MCF 10A (cell line): ENCODE data around the gene GLTP. TPM values are rescaled to one million over a fixed set of nuclear protein-coding genes. Genes with fewer than 3 reads are reported as not detected.
"Not testable (repeated sequence)": the region's sequence is repeated elsewhere in the genome, so short reads cannot be mapped to it uniquely, and the experiment has no call there.

ENCODE experiments used
- BruUV-seq: library from RNA; stranded (reverse); fragments of 400-500 nt; replicated peaks from 2 replicates; lab custom pipeline; 2021; lab: Mats Ljungman, UMichigan
- CTCF ChIA-PET: fragments of 300-600 bp; sonication (Branson Sonifier 250); formaldehyde crosslinking; extraction: SDS; loops from one replicate; lab custom pipeline; 2021; ENCODE audit warnings: antibody characterized with exemption, inconsistent platforms; lab: Yijun Ruan, JAX
- POLR2A ChIA-PET: fragments of 300-600, 350-650 bp; sonication (Branson Sonifier 250); formaldehyde crosslinking; extraction: SDS; loops from one replicate; lab custom pipeline; 2020; ENCODE audit warnings: antibody characterized with exemption, inconsistent platforms; lab: Yijun Ruan, JAX
- DNase-seq: peaks from one replicate; pipeline ENCODE4 v3.0.0-alpha.2; 2018; ENCODE audit not compliant: unreplicated experiment
- H3K27ac Mint-ChIP-seq: one replicate; pipeline ENCODE4 v1.8.0; 2022; ENCODE audit warnings: mild to moderate bottlenecking, low read depth, mixed read lengths; ENCODE audit not compliant: unreplicated experiment
- H3K27me3 Mint-ChIP-seq: one replicate; pipeline ENCODE4 v1.8.0; 2022; ENCODE audit warnings: mixed read lengths; ENCODE audit not compliant: insufficient read depth, unreplicated experiment
- H3K36me3 Mint-ChIP-seq: one replicate; pipeline ENCODE4 v1.8.0; 2022; ENCODE audit warnings: mild to moderate bottlenecking, moderate library complexity, mixed read lengths; ENCODE audit not compliant: insufficient read depth, unreplicated experiment
- H3K4me1 Mint-ChIP-seq: one replicate; pipeline ENCODE4 v1.8.0; 2022; ENCODE audit warnings: mixed read lengths; ENCODE audit not compliant: insufficient read depth, unreplicated experiment
- H3K4me3 Mint-ChIP-seq: one replicate; pipeline ENCODE4 v1.8.0; 2022; ENCODE audit warnings: mild to moderate bottlenecking, moderate library complexity, mixed read lengths; ENCODE audit not compliant: unreplicated experiment
- H3K9me3 Mint-ChIP-seq: one replicate; pipeline ENCODE4 v1.8.0; 2022; ENCODE audit warnings: mixed read lengths; ENCODE audit not compliant: unreplicated experiment
- CTCF ChIP-seq: fragments of 200-600 bp; IDR thresholded peaks from one replicate; pipeline ENCODE4 v1.8.0; 2022; ENCODE audit warnings: antibody characterized with exemption, mild to moderate bottlenecking; ENCODE audit not compliant: unreplicated experiment
- intact Hi-C: fragments of 100-400 bp; cut with micrococcal nuclease; formaldehyde crosslinking; loops from 2 replicates; pipeline ENCODE4 v1.14.1; 2022
- total RNA-seq: library from RNA; stranded (reverse); gene quantifications from 2 replicates; pipeline ENCODE4 v1.2.3, GENCODE V29; 2022

GLTP gene
- total RNA-seq, 1 experiment from 2014 or later = 37.2 TPM

- intact Hi-C loops = no loop called here
- ChIA-PET CTCF (interaction anchor here (0.7 to 4.4 kb wide), 5 partner anchors 11 to 345 kb away, joined by 3 to 37 read pairs (median 3); no protein-coding TSS in a partner anchor), POLR2A (interaction anchor here (0.6 kb wide), 1 partner anchor 137 kb away, joined by 3 read pairs; no protein-coding TSS in a partner anchor)
- H3K36me3 Mint-ChIP-seq = no peaks in the 10 kb centered on the region
- peaks cover 5% of the 10 kb centered on the region for H3K4me1 Mint-ChIP-seq
- no peaks in the 10 kb centered on the region for H3K27me3 Mint-ChIP-seq
- peak; percentile 35 for DNase-seq
- no peak for TF ChIP-seq CTCF
- no peak overlapping the region for H3K4me3 Mint-ChIP-seq
- no peaks in the 10 kb centered on the region for H3K9me3 Mint-ChIP-seq
- H3K27ac Mint-ChIP-seq = no peak overlapping the region
- no TSS peak for BruUV-seq
Measured at GRCh38 chr12:109863847-109864712, 16.3 kb downstream of the GLTP start.

GRCh38 chr12:109862491-109862890 lies 17.9 kb downstream of the GLTP start:
- ChIA-PET POLR2A (interaction anchor here (0.6 kb wide), 1 partner anchor 1106 kb away, joined by 4 read pairs; no protein-coding TSS in a partner anchor), CTCF (interaction anchor here (1.3 to 4.4 kb wide), 2 partner anchors 10 to 59 kb away, joined by 3 to 37 read pairs; no protein-coding TSS in a partner anchor)
- DNase-seq, H3K36me3 Mint-ChIP-seq, BruUV-seq, H3K27ac Mint-ChIP-seq, H3K4me3 Mint-ChIP-seq, intact Hi-C loops, H3K9me3 Mint-ChIP-seq, H3K4me1 Mint-ChIP-seq, H3K27me3 Mint-ChIP-seq: not testable (repeated sequence)

DNA sequence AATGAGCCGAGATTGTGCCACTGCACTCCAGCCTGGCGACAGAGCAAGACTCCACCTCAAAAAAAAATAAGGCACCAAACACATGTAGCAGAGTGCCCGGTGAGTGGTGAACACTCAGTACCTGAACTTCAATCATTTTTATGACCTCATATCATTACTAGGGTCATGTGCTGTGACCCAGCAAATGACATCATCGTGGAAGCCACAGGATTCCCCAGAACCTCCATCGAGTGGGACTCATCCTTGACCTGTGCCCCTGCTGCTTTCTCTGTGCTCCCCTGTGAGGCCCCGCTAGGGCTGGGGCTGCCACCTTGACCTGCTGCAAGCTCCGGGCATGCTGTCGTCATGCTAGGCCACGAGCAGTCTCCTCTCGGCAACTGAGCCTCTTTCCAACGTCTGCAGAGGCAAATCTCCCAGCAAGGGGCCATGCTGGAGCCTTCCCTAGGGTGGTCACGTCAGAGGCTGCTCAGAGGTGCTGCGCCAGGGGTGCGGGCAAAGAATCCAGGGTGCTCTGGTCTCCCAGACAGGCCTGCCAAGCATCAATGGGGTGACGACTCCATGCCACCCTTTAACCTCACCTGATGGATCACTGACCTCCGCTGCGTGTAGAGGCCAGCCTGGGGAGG lies 18.5 kb downstream of the GLTP start:
- Mint-ChIP-seq H3K36me3 (peaks cover 8% of the 10 kb centered on the region), H3K9me3 (no peaks in the 10 kb centered on the region), H3K4me3 (no peak overlapping the region), H3K4me1 (peaks cover 5% of the 10 kb centered on the region), H3K27me3 (no peaks in the 10 kb centered on the region), H3K27ac (no peak overlapping the region)
- DNase-seq = no peak
- TF ChIP-seq CTCF = no peak
- BruUV-seq = no TSS peak
- intact Hi-C loops = no loop called here
- ChIA-PET POLR2A (no interaction called here), CTCF (interaction anchor here (1.1 kb wide), 1 partner anchor 9 kb away, joined by 4 read pairs; no protein-coding TSS in a partner anchor)

GRCh38 chr12:109860977-109861376 lies 19.4 kb downstream of the GLTP start:
- ChIA-PET POLR2A (no interaction called here), CTCF (interaction anchor here (1.1 kb wide), 1 partner anchor 8 kb away, joined by 4 read pairs; no protein-coding TSS in a partner anchor)
- no TSS peak for BruUV-seq
- Mint-ChIP-seq H3K9me3 (no peaks in the 10 kb centered on the region), H3K27ac (no peak overlapping the region), H3K4me3 (no peak overlapping the region), H3K36me3 (peaks cover 8% of the 10 kb centered on the region), H3K4me1 (peaks cover 5% of the 10 kb centered on the region), H3K27me3 (no peaks in the 10 kb centered on the region)
- TF ChIP-seq CTCF = no peak
- DNase-seq = no peak
- intact Hi-C loops = no loop called here
